ENCODE data around the gene AMER1.

The AMER1 gene

GRCh38 chrX:64196606-64197005 lies 8.9 kb downstream of the AMER1 start:
- Histone ChIP-seq H3K4me3 (ENCODE audit: low read depth, low read length) (no peak overlapping the region), H3K9me3 (ENCODE audit: control insufficient read depth, insufficient read depth, low read length) (no peaks in the 10 kb centered on the region), H3K36me3 (ENCODE audit: control insufficient read depth, insufficient read depth, low read length) (no peaks in the 10 kb centered on the region), H3K27me3 (ENCODE audit: control insufficient read depth, insufficient read depth, low read length) (no peaks in the 10 kb centered on the region), H3K9ac (ENCODE audit: low read depth, low read length) (no peak overlapping the region), H3K4me1 (ENCODE audit: control insufficient read depth, insufficient read depth, low read length) (no peaks in the 10 kb centered on the region)

- H3K27me3 ChIP-seq (ENCODE audit: control insufficient read depth, insufficient read depth, low read length), result no peaks in the 10 kb centered on the region
Observed at GRCh38 chrX:64195862-64196261, 9.6 kb downstream of the AMER1 start.

GRCh38 chrX:64192673-64193072 lies 12.8 kb downstream of the AMER1 start:
- Histone ChIP-seq H3K9me3 (ENCODE audit: control insufficient read depth, insufficient read depth, low read length) (no peaks in the 10 kb centered on the region), H3K4me3 (ENCODE audit: low read depth, low read length) (no peak overlapping the region), H3K9ac (ENCODE audit: low read depth, low read length) (no peak overlapping the region), H3K4me1 (ENCODE audit: control insufficient read depth, insufficient read depth, low read length) (no peaks in the 10 kb centered on the region), H3K36me3 (ENCODE audit: control insufficient read depth, insufficient read depth, low read length) (peaks cover 4% of the 10 kb centered on the region), H3K27me3 (ENCODE audit: control insufficient read depth, insufficient read depth, low read length) (no peaks in the 10 kb centered on the region)

More at GRCh38 chrX:64195862-64196261, 9.6 kb downstream of the AMER1 start:
- Histone ChIP-seq H3K9me3 (ENCODE audit: control insufficient read depth, insufficient read depth, low read length) (no peaks in the 10 kb centered on the region), H3K36me3 (ENCODE audit: control insufficient read depth, insufficient read depth, low read length) (peaks cover under 1% of the 10 kb centered on the region), H3K4me3 (ENCODE audit: low read depth, low read length) (no peak overlapping the region), H3K9ac (ENCODE audit: low read depth, low read length) (no peak overlapping the region), H3K4me1 (ENCODE audit: control insufficient read depth, insufficient read depth, low read length) (no peaks in the 10 kb centered on the region)

GRCh38 chrX:64192040-64192439 lies 13.5 kb downstream of the AMER1 start:
- Histone ChIP-seq H3K9ac (ENCODE audit: low read depth, low read length) (no peak overlapping the region), H3K4me1 (ENCODE audit: control insufficient read depth, insufficient read depth, low read length) (no peaks in the 10 kb centered on the region), H3K36me3 (ENCODE audit: control insufficient read depth, insufficient read depth, low read length) (peaks cover 4% of the 10 kb centered on the region), H3K4me3 (ENCODE audit: low read depth, low read length) (no peak overlapping the region), H3K9me3 (ENCODE audit: control insufficient read depth, insufficient read depth, low read length) (no peaks in the 10 kb centered on the region), H3K27me3 (ENCODE audit: control insufficient read depth, insufficient read depth, low read length) (no peaks in the 10 kb centered on the region)

- no peaks in the 10 kb centered on the region for H3K4me1 ChIP-seq (ENCODE audit: control insufficient read depth, insufficient read depth, low read length)
- H3K27me3 ChIP-seq (ENCODE audit: control insufficient read depth, insufficient read depth, low read length), result no peaks in the 10 kb centered on the region
- peaks cover 4% of the 10 kb centered on the region for H3K36me3 ChIP-seq (ENCODE audit: control insufficient read depth, insufficient read depth, low read length)
- no peaks in the 10 kb centered on the region for H3K9me3 ChIP-seq (ENCODE audit: control insufficient read depth, insufficient read depth, low read length)
- H3K4me3 ChIP-seq (ENCODE audit: low read depth, low read length), result no peak overlapping the region
- H3K9ac ChIP-seq (ENCODE audit: low read depth, low read length), result no peak overlapping the region
Observed at GRCh38 chrX:64191281-64192010, 14.1 kb downstream of the AMER1 start.

- H3K36me3 ChIP-seq (ENCODE audit: control insufficient read depth, insufficient read depth, low read length), result peaks cover 4% of the 10 kb centered on the region
- no peak overlapping the region for H3K4me3 ChIP-seq (ENCODE audit: low read depth, low read length)
- no peak overlapping the region for H3K9ac ChIP-seq (ENCODE audit: low read depth, low read length)
- H3K4me1 ChIP-seq (ENCODE audit: control insufficient read depth, insufficient read depth, low read length), result no peaks in the 10 kb centered on the region
- no peaks in the 10 kb centered on the region for H3K27me3 ChIP-seq (ENCODE audit: control insufficient read depth, insufficient read depth, low read length)
- no peaks in the 10 kb centered on the region for H3K9me3 ChIP-seq (ENCODE audit: control insufficient read depth, insufficient read depth, low read length)
Observed at GRCh38 chrX:64190136-64190740, 15.3 kb downstream of the AMER1 start.

GRCh38 chrX:64188901-64189300 lies 16.6 kb downstream of the AMER1 start:
- no peaks in the 10 kb centered on the region for H3K27me3 ChIP-seq (ENCODE audit: control insufficient read depth, insufficient read depth, low read length)
- no peak overlapping the region for H3K4me3 ChIP-seq (ENCODE audit: low read depth, low read length)
- peaks cover 4% of the 10 kb centered on the region for H3K36me3 ChIP-seq (ENCODE audit: control insufficient read depth, insufficient read depth, low read length)
- no peaks in the 10 kb centered on the region for H3K9me3 ChIP-seq (ENCODE audit: control insufficient read depth, insufficient read depth, low read length)
- no peak overlapping the region for H3K9ac ChIP-seq (ENCODE audit: low read depth, low read length)
- no peaks in the 10 kb centered on the region for H3K4me1 ChIP-seq (ENCODE audit: control insufficient read depth, insufficient read depth, low read length)

- H3K4me3 ChIP-seq (ENCODE audit: low read depth, low read length), result no peak overlapping the region
Observed at GRCh38 chrX:64187762-64188150, 17.8 kb downstream of the AMER1 start.

GRCh38 chrX:64186974-64187761 lies 18.3 kb downstream of the AMER1 start:
- H3K27me3 ChIP-seq (ENCODE audit: control insufficient read depth, insufficient read depth, low read length), result no peaks in the 10 kb centered on the region
- no peaks in the 10 kb centered on the region for H3K4me1 ChIP-seq (ENCODE audit: control insufficient read depth, insufficient read depth, low read length)
- no peaks in the 10 kb centered on the region for H3K9me3 ChIP-seq (ENCODE audit: control insufficient read depth, insufficient read depth, low read length)
- H3K9ac ChIP-seq (ENCODE audit: low read depth, low read length), result no peak overlapping the region
- H3K4me3 ChIP-seq (ENCODE audit: low read depth, low read length), result no peak overlapping the region
- peaks cover 4% of the 10 kb centered on the region for H3K36me3 ChIP-seq (ENCODE audit: control insufficient read depth, insufficient read depth, low read length)

More at GRCh38 chrX:64187762-64188150, 17.8 kb downstream of the AMER1 start:
- Histone ChIP-seq H3K9ac (ENCODE audit: low read depth, low read length) (no peak overlapping the region), H3K27me3 (ENCODE audit: control insufficient read depth, insufficient read depth, low read length) (no peaks in the 10 kb centered on the region), H3K4me1 (ENCODE audit: control insufficient read depth, insufficient read depth, low read length) (no peaks in the 10 kb centered on the region), H3K9me3 (ENCODE audit: control insufficient read depth, insufficient read depth, low read length) (no peaks in the 10 kb centered on the region), H3K36me3 (ENCODE audit: control insufficient read depth, insufficient read depth, low read length) (peaks cover 4% of the 10 kb centered on the region)

GRCh38 chrX:64184396-64184795 lies 21.1 kb downstream of the AMER1 start:
- Histone ChIP-seq H3K36me3 (ENCODE audit: control insufficient read depth, insufficient read depth, low read length) (no peaks in the 10 kb centered on the region), H3K4me3 (ENCODE audit: low read depth, low read length) (no peak overlapping the region), H3K9ac (ENCODE audit: low read depth, low read length) (no peak overlapping the region), H3K4me1 (ENCODE audit: control insufficient read depth, insufficient read depth, low read length) (no peaks in the 10 kb centered on the region), H3K9me3 (ENCODE audit: control insufficient read depth, insufficient read depth, low read length) (no peaks in the 10 kb centered on the region), H3K27me3 (ENCODE audit: control insufficient read depth, insufficient read depth, low read length) (no peaks in the 10 kb centered on the region)

- H3K4me3 ChIP-seq (ENCODE audit: low read depth, low read length), result no peak overlapping the region
- no peaks in the 10 kb centered on the region for H3K27me3 ChIP-seq (ENCODE audit: control insufficient read depth, insufficient read depth, low read length)
- H3K9ac ChIP-seq (ENCODE audit: low read depth, low read length), result no peak overlapping the region
- no peaks in the 10 kb centered on the region for H3K4me1 ChIP-seq (ENCODE audit: control insufficient read depth, insufficient read depth, low read length)
- no peaks in the 10 kb centered on the region for H3K9me3 ChIP-seq (ENCODE audit: control insufficient read depth, insufficient read depth, low read length)
- H3K36me3 ChIP-seq (ENCODE audit: control insufficient read depth, insufficient read depth, low read length), result no peaks in the 10 kb centered on the region
Observed at GRCh38 chrX:64182208-64182607, 23.3 kb downstream of the AMER1 start.
